Dendritic cell treated with granulocyte-macrophage colony-stimulating factor and Interleukin-4, amounts not matched to agents 40 ng/mL and 50 ng/mL, for 4 days (primary cell): ENCODE results near the gene ANKRD36C.
"Not testable (repeated sequence)": the region's sequence is repeated elsewhere in the genome, so short reads cannot be mapped to it uniquely, and the experiment has no call there.

ENCODE experiments used
- H3K27ac Mint-ChIP-seq: one replicate; pipeline ENCODE4 v1.8.0; 2022; ENCODE audit warnings: mild to moderate bottlenecking, mixed read lengths
- H3K27me3 Mint-ChIP-seq: one replicate; pipeline ENCODE4 v1.8.0; 2022; ENCODE audit warnings: mild to moderate bottlenecking, mixed read lengths
- H3K36me3 Mint-ChIP-seq: one replicate; pipeline ENCODE4 v1.8.0; 2022; ENCODE audit warnings: low read depth, mixed read lengths
- H3K4me1 Mint-ChIP-seq: one replicate; pipeline ENCODE4 v1.8.0; 2022; ENCODE audit warnings: low read depth, mixed read lengths
- H3K4me3 Mint-ChIP-seq: one replicate; pipeline ENCODE4 v1.8.0; 2022; ENCODE audit warnings: mild to moderate bottlenecking, moderate library complexity, mixed read lengths
- H3K9me3 Mint-ChIP-seq: one replicate; pipeline ENCODE4 v1.8.0; 2022; ENCODE audit warnings: mixed read lengths
- intact Hi-C: fragments of 100-400 bp; cut with micrococcal nuclease; formaldehyde crosslinking; loops from one replicate; pipeline ENCODE4 v1.15.0; 2022

Gene ANKRD36C

DNA sequence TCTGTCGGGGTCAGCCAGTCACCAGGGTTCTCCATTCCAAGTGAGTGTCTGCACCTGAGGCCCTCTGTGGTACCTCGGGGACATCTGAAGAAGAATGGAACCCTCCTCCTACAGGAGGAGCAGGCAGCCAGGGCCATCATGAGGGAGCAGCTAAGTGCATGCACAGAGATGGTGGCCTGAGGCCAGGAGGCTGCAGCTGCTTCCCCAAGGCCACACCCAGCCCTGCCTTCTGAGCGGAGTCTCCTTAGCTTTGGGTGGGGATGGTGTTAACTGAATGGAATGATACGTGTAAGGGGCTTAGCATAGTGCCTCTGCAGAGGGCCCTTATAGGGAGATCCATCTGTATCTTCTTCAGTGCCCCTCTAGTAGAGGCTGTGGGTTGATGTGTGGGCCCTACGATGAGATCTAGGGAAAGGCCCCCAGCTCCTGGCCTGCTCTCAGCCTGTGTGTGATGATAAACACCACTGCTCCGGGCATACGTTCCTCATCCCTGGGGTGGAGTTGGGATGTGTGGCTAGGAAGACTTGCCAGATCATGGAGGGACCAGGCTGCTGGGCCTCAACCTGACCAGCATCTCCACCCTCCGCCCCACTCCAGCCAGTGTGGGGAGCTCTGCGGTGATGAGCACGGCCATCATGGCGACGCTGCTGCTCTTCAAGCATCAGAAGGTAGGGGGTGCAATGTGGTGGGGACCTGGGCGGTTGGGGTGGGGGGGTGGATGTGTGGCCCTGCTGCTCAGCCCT is 192.3 kb downstream of the ANKRD36C start:
- H3K9me3 Mint-ChIP-seq = peaks cover 25% of the 10 kb centered on the region
- H3K4me3 Mint-ChIP-seq, H3K4me1 Mint-ChIP-seq, intact Hi-C loops, H3K27me3 Mint-ChIP-seq, H3K27ac Mint-ChIP-seq, H3K36me3 Mint-ChIP-seq: not testable (repeated sequence)

DNA sequence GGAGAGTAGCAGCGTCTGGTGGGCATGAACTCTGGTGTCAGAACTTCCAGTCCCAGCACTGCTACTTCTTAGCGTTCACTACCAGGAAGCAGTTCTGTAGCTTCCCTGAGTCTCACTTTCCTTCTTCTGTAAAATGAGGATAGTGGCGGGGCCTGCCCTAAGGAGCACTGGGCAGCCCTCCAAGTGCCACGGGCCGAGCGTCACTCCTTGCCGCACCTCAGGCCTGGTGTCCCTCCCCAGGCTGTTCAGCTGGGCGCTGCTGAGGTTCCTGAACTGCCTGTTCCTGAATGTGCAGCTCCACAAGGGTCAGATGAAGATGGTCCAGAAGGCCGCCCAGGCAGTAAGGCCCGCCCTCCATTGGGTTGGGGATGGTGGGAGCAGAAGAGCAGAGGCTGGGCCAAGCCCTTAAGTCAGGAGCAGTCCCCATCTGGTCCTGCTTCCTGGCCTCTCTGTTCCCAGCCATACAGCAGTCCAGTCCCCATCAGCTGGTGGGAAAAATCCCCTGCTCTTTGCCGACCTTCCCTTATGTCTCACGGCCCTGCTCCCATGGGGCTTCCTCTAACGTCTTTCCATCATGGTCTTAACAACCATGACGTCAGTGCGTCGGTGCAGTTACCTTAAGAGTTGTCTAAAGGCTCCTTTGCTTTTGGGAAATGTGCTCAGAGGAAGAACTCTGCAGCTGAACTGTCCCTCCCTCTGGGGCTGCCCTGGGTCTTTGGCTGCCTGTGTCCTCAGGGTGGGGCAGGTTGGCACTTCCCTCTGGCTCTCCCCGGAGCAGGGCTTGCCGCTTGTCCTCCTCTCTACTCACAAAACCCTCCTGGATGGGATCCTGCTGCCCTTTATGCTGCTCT is 195.2 kb downstream of the ANKRD36C start:
- intact Hi-C loops, H3K4me3 Mint-ChIP-seq, H3K36me3 Mint-ChIP-seq, H3K27me3 Mint-ChIP-seq, H3K27ac Mint-ChIP-seq, H3K4me1 Mint-ChIP-seq: not testable (repeated sequence)
- peaks cover 11% of the 10 kb centered on the region for H3K9me3 Mint-ChIP-seq

DNA sequence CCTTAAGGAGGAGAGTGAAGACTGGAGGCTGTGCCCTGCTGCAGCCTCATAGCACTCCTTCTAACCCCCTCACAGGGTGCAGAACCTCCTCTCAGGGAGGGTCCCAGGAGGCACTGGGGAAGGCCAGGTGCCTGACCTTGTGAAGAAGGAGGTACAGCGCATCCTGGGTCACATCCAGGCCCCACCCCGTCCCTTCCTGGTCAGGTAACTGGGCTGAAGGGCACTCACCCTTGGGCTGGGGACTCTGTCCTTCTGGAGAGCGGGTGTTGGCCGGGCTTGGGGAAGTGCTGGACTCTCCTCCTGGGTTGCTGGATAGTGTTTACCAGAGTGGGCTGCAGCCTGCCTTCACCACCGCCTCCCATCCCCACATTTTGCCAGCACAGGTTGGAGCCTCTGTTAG is 197.7 kb downstream of the ANKRD36C start:
- H3K4me1 Mint-ChIP-seq, H3K27me3 Mint-ChIP-seq, H3K9me3 Mint-ChIP-seq, H3K4me3 Mint-ChIP-seq, intact Hi-C loops, H3K36me3 Mint-ChIP-seq, H3K27ac Mint-ChIP-seq: not testable (repeated sequence)

DNA sequence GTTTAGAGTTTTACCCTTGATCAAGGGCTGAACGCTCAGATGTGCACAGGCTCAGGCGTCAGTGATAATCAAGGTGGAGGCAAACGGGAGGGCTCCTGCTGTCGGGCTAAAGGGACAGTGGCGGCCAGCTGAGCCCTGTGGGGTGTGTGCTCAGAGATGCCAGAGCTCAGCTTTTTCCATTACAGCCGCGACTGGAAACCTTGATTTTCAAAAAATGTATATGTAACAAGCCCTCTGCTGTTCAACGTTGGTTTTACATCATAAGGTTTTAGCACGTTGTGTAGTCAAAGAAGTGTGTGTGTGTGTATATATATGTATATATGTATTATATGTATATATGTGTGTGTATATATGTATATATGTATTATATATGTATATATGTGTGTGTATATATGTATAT is 201.4 kb downstream of the ANKRD36C start:
- H3K4me3 Mint-ChIP-seq, H3K36me3 Mint-ChIP-seq, intact Hi-C loops, H3K9me3 Mint-ChIP-seq, H3K27ac Mint-ChIP-seq, H3K27me3 Mint-ChIP-seq, H3K4me1 Mint-ChIP-seq: not testable (repeated sequence)

DNA sequence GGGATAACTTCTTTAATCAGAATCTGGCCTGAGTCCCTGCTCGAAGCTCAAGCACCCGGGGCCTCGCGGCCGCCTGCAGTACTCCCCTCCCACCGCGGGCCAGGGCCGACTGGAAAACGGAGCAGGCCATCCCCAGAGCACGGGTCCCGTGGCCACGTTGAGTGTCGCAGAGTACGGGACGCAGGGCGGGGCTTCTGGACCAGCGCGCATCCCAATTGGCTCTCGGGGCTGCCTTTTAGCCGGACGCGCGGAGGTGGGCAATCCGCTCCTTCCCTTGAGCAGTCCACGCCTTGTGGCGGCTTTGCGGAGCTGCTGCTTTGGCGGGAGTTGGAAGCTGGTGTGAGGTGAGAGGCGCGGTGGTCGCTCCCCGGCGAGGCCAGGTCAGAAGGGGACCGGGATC is 202.2 kb downstream of the ANKRD36C start:
- H3K27ac Mint-ChIP-seq, H3K36me3 Mint-ChIP-seq, H3K4me1 Mint-ChIP-seq, H3K4me3 Mint-ChIP-seq, H3K27me3 Mint-ChIP-seq, intact Hi-C loops, H3K9me3 Mint-ChIP-seq: not testable (repeated sequence)

DNA sequence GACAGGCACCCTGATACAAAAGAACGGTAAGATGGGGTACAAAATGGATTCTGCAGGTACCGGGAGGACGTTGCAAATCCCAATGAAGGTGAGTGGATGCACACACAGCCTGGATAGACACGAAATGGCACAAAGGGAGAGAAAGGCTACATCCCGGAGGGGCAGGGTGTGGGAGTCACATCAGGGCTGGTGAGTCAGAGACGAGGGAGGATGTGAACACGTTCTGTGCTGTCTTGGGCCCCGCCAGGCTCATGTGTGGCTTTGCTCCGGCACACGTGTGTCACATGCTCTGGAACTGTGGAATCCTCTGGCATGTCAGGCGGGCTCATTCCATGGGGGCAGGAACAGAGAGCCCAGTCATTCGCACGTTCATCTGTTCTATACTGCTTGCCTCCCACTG is 203.0 kb downstream of the ANKRD36C start:
- H3K36me3 Mint-ChIP-seq, intact Hi-C loops, H3K4me3 Mint-ChIP-seq, H3K27me3 Mint-ChIP-seq, H3K9me3 Mint-ChIP-seq, H3K27ac Mint-ChIP-seq, H3K4me1 Mint-ChIP-seq: not testable (repeated sequence)
